Cortex of kidney (tissue), 1 donor: ENCODE data around the gene PLCH2.
"Not testable (repeated sequence)": the region's sequence is repeated elsewhere in the genome, so short reads cannot be mapped to it uniquely, and the experiment has no call there.

Experiments used
- DNase-seq: peaks from one replicate; lab custom pipeline; 2025; lab: John Stamatoyannopoulos, UW

Gene PLCH2

DNA sequence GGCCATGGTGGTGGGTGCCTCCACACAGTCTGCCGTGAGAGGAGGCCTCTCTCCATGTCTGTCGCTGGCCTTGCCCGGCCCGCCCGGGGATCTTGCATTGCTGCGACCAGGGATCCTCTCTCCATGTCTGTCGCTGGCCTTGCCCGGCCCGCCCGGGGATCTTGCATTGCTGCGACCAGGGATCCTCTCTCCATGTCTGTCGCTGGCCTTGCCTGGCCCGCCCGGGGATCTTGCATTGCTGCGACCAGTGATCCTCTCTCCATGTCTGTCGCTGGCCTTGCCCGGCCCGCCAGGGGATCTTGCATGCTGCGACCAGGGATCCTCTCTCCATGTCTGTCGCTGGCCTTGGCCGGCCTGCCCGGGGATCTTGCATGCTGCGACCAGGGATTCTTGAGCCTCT is 35.7 kb upstream of the PLCH2 start:
- DNase-seq: not testable (repeated sequence)

DNA sequence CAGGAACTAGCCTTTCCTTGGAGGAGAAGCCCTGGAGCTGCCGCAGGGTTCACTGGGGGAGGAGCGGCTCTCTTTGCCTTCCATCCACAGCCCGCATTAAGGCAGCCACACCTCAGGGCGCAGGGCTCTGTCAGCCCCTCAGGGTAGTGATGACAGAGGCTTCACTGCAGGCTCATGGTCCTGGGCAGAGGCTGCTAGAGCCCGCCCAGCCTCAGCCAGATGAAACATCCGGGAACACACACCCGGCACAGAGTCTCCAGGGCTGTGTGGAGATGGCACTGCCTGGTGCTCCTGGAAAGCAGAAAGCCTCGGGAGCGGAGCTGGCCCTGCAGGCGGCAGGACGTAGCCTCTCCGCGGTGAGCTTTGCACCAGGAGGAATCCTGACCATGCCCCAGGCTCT is 34.3 kb upstream of the PLCH2 start:
- DNase-seq: no peak

DNA sequence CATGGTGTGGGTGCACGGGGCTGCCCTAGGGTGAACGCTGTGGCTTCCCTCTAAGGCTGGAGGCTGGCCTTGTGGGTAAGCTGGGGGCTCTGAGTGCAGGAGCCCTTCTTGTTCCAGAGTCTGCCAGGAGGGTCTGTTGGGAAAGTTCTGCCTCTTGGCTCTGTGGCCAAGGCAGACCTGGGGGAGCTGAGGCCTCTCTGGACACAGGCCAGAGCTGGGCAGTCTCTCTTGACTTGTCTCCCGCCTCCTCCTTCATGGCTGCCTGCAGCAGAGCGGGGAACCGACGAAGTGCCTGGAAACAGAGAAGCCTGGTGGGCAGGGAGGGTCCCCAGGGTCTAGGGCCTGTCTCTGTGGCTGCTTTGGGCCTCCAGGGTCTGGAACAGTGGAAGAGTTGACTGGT is 33.4 kb upstream of the PLCH2 start:
- DNase-seq: no peak

DNA sequence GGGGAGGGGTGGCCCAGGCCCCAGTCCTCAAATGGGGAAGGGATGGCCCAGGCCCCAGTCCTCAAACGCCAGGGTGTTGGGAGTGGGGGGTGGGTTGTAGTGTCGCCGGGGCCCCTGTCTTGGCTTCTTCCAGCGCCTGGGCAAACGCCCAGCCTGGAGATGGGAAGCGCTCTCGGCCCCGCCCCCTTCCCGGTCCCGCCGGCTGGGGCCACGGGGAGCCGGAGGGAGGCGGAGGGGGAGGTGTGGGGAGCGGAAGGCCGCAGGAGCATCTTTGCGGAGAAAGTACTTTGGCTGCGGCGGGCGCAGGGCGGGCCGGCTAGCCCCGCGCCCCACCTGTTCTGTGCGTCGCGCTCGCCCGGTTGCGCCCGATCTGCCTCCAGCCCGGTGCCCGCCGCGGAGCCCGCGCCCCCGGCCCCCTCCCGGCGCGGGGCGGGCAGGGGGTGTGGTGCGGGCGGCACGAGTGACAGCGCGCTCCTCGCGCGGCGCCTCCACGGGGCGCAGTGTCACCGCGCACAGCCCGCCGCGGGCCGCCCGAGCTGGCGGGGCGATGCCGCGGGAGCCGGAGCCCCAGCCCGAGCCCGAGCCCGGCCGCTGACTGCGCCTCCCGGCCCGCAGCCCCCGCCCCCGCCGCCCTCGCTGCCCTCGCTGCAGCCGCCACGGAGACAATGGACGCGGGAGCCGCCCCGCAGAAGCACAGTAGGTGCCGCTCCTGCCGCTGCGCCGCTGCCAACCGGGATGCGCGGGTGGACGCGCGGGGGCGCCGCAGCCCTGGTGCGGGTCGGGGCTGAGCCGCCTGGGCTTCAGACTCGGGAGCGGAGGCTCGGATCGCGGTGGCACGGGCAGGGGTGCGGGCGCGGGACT is 32.6 kb upstream of the PLCH2 start:
- DNase-seq: no peak

DNA sequence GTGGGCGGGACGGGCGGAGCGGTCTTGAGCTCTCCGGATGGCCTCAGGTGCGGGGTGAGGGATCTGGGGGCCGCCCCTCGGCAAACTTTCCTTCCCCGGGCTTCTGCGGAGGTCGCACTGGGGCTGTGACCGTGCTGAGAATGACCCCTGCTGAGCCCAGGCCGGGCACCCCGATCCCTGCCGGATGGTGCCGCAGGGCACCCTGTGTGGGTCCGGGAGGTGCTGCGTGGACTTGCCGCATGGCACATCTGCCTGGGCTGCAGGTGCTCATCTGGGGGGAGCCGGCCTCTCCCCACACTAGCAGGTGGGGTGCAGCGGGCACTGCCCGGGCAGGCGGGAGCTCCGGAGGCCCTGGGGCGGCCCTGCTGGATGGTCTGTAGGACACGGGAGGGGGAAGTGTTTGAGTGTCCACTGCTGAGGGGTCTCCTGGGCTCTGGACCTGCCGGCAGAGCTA is 31.9 kb upstream of the PLCH2 start:
- DNase-seq: no peak

GRCh38 chr1:2445162-2445822 is 30.8 kb upstream of the PLCH2 start:
- no peak for DNase-seq

GRCh38 chr1:2445823-2446215 is 30.3 kb upstream of the PLCH2 start:
- DNase-seq: no peak

GRCh38 chr1:2446394-2446793 is 29.7 kb upstream of the PLCH2 start:
- DNase-seq: no peak

- no peak for DNase-seq
Measured at GRCh38 chr1:2446861-2447260, 29.2 kb upstream of the PLCH2 start.

DNA sequence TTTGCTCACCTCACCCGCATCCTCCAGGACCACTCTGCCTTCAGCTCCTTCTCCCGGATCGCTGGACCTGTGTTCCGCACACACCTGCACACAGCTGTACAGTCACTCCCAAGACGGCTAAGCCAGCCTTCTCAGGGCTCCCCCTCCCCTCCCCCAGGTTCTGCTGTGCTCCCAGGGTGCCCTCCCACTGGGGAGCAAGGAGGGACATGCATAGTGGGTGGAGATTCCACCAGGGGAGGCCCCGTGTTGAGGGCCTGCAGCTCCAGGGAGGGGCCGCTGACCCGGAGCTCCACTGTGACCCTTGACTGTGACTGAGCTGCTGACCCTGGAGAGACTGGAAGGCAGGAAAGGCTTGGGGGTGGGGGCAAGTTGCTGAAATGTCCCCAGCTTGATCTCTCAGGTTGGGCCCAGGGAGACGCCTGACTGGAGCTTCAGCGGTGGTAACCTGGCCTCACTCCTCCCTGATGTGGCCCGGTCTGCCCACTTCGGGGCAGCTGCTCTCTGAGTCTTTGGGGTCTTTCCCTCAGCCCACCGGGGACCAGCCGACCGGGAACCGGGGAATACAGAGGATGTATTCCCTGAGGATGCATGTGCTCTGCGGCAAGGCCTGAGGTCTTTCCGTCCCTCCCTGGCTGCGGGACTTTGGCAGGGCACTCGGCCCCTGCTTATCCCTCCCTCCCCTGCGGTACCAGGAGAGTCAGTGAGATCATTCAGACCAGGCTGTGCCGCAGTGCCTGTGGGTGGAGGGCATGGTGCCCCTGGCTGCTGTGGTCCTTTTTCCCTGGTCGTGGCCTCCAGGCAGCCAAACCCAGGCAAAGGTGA is 28.6 kb upstream of the PLCH2 start:
- no peak for DNase-seq

DNA sequence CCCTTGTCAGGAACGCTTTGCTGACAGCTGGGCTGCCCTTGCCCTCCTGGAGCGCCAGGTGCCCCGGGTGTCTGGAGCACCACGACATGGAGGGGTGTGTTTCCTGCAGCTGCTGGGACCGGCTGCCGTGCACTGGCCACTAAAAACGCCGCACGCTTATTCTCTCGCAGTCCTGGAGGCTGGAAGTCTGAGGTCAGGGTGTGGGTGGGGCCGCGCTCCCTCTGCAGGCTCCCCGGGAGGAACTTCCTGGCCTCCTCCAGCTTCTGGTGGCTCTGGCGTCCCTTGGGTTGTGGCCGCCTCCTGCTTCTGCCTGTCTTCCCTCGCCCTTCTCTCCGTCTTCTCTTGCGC is 28.0 kb upstream of the PLCH2 start:
- DNase-seq: no peak

DNA sequence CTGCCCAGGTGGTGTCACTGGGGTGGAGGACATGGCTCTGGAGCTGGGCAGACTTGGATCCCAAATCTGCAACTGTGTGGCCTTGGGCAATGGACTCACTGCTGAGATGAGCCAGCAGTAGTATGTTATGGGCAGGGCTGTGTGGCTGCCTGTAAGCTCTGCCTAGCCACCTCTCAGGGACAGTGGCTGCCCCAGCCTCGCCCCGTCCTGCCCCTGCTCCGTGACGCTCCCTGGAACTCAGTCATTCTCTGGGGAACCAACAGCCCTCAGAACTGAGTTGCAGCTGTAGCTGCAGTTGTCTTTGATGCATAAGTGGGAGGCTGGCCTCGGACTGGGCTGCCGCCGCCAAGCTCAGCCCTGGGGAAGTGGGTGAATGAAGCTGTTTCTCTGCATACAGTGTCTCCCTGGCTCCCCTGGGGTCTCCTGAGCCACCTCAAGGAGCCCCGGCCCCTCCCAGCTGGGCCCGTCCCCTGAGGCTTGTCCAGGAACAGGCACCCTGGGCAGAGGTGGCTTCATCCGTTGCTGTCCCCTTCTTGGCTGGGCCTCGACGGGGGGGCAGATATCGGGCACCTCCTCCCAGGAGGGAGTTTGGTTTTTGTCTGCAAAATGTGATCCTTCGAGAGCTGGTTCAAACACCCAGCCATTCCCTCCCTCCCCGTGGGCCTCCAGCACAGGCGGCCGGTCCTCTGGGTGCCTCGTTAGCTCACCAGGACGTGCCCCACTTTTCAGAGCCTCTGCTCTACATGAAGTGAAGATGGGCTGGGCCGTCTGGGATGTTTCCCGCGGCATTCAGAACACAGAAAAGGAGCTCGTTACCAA is 26.2 kb upstream of the PLCH2 start:
- no peak for DNase-seq

GRCh38 chr1:2451741-2452140 is 24.3 kb upstream of the PLCH2 start:
- no peak for DNase-seq

DNA sequence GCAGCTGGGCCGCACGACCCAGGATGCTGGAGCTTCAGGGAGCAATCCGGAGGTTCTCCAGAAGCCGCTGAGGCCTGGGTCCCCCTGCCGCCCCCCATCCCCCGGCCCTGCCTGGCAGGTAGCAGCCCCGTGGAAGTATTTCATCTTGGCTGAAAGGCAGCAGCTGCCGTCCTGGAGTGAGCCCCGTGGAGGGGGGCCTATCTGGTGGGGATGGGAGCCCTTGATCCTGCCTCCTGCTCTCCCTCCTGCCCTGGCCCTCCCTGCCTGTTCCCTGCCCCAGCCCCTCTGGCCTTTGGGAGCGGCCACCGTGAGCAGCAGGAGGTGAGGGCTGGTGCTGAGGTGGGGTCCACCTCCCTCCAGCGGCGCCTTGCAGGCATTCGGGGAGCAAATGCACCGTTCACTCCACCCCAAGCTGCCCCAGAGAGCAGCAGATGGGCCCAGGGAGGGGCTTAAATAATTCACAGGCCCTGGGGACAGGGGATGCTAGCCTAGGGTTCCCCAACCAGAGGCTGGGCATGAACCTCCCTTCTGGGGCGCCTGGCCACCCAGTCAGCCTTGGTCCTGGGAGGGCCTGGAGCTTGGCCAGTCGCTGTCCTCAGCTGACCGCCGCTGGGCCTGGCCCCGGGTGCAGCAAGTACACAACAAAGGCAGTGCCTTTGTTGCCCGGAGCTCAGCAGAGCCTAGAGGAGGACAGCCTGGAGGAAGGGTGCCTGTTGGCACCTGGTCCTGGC is 23.7 kb upstream of the PLCH2 start:
- DNase-seq: no peak

GRCh38 chr1:2452932-2453315 is 23.2 kb upstream of the PLCH2 start:
- no peak for DNase-seq

GRCh38 chr1:2454227-2454626 is 21.9 kb upstream of the PLCH2 start:
- no peak for DNase-seq

DNA sequence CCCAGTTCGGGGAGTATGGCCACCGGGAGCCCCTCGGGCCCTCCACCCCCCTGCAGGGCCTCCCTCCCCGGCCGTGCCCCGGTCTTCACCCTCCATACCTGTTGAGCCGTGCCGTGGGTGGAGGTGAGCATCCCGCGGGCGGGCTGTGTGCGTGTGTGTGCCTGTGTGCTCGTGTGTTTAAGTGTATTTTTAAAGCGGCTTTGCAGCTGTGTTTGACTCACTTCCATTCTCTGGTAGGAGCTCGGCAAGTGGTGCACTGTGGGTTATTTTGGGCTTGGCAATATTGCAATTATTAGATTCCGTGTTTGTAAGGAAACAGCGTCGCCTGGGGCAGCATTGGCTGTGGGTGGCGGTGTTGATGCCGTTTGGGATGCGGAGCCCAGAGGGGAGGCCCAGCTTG is 20.3 kb upstream of the PLCH2 start:
- no peak for DNase-seq

DNA sequence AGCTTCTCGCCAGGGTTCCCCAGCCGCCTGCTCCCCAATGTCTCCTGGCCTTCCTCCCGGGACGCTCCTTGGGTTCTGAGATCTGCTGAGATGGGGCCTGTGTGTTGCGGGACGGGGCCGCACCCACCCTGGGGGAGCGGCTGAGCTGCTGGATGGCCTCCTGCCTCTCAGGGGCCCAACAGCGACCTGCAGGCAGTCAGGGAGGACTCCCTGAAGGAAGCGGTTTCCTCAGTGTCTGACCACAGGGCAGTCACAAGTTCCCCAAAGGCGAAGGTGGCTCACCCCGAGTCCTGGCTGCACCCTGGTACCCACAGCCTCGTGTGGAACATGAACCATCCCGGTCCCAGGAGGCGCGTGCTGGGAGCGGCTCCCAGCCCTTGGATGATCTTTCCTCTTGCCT is 18.6 kb upstream of the PLCH2 start:
- no peak for DNase-seq

- no peak for DNase-seq
Measured at GRCh38 chr1:2458687-2459086, 17.4 kb upstream of the PLCH2 start.

GRCh38 chr1:2459102-2459753 is 16.9 kb upstream of the PLCH2 start:
- not testable (repeated sequence) for DNase-seq

DNA sequence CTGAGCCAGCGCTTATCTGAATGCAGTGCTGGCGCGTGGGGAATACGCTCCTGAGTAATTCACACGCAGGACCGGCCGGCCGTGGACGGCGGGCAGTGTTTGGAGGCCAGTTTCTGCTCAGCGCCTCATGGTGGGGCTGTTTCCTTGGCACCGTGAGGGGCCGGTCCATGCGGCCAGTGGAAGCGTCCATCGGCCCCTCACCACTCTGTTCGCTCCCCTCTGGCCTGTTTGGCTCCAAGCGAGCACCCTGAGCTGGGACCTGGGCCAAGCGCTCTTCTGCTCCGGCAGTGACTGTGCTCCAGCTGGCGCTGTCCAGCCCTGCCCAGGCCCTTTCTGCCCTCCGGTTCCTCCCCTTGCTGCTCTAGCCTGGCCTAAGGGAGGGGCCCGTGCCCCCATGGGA is 16.3 kb upstream of the PLCH2 start:
- no peak for DNase-seq
